ENCODE data around the gene CEP89. TPM values are rescaled to one million over a fixed set of nuclear protein-coding genes. Genes with fewer than 3 reads are reported as not detected.
"Not testable (repeated sequence)": the region's sequence is repeated elsewhere in the genome, so short reads cannot be mapped to it uniquely, and the experiment has no call there.

Gene CEP89
- total RNA-seq, 1 donor from 2014 or later: 7.1 TPM

DNA sequence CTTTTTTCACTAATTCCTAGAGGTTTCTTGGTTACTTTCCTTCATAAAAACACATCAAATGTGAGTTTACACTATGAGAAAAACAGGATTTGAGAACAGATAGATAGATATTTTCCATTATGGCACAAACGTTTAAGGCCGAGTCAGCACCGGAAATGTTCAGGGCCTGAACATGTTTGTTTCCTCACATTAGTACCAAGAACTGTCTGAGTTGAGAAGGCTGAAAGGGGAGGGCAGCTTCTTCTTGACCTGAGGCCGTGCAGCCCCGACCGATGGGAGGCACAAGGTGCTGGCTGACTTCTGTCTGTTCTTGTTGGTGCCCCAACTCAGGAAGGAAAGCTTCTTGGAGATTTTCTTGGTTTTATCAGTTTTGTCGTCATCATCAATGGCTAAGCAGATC is 8.0 kb upstream of the CEP89 start:
- not testable (repeated sequence) for H3K27me3 ChIP-seq; H3K27ac ChIP-seq; H3K4me1 ChIP-seq; H3K9me3 ChIP-seq; H3K36me3 ChIP-seq; DNase-seq (ENCODE audit: low spot score in 2 of 2); H3K4me3 ChIP-seq
- intact Hi-C loops (cut with DNase I): loop anchor here (10.0 kb wide), 1 partner anchor 395 kb away; the partner anchor contains the start of gene CEBPG

- not testable (repeated sequence) for H3K27me3 ChIP-seq; H3K4me1 ChIP-seq; H3K36me3 ChIP-seq; H3K27ac ChIP-seq; DNase-seq (ENCODE audit: low spot score in 2 of 2); H3K9me3 ChIP-seq; H3K4me3 ChIP-seq
- intact Hi-C loops (cut with DNase I): loop anchor here (10.0 kb wide), 1 partner anchor 397 kb away; the partner anchor contains the start of gene CEBPG
Measured at GRCh38 chr19:32977813-32978212, 6.1 kb upstream of the CEP89 start.

DNA sequence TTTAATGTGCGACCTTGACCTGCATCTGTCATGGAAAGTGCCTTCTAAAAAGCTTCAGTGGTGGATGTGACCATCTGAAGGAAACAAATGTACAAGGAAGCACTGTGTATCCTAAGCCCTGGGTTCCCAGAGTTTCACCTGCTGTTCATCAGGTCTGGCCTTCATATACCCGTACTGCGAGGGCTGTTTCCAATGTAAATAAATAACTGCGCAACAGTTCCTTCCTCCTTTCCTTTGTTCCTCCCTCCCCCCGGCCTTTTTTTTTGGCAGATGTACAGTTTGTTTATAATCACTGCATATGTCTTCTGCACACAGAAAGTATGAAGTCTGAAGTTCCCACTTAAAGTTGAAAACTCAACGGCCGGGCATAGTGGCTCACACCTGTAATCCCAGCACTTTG is 5.5 kb upstream of the CEP89 start:
- Histone ChIP-seq H3K4me1 (no peaks in the 10 kb centered on the region), H3K36me3 (no peaks in the 10 kb centered on the region), H3K27ac (no peak overlapping the region), H3K27me3 (no peaks in the 10 kb centered on the region), H3K9me3 (no peaks in the 10 kb centered on the region), H3K4me3 (no peak overlapping the region)
- DNase-seq (ENCODE audit: low spot score in 2 of 2): no peak
- TF ChIP-seq, protein P1, sequence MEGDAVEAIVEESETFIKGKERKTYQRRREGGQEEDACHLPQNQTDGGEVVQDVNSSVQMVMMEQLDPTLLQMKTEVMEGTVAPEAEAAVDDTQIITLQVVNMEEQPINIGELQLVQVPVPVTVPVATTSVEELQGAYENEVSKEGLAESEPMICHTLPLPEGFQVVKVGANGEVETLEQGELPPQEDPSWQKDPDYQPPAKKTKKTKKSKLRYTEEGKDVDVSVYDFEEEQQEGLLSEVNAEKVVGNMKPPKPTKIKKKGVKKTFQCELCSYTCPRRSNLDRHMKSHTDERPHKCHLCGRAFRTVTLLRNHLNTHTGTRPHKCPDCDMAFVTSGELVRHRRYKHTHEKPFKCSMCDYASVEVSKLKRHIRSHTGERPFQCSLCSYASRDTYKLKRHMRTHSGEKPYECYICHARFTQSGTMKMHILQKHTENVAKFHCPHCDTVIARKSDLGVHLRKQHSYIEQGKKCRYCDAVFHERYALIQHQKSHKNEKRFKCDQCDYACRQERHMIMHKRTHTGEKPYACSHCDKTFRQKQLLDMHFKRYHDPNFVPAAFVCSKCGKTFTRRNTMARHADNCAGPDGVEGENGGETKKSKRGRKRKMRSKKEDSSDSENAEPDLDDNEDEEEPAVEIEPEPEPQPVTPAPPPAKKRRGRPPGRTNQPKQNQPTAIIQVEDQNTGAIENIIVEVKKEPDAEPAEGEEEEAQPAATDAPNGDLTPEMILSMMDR (IDR thresholded peaks at IDR 0.05): no peak
- intact Hi-C loops (cut with DNase I): loop anchor here (10.0 kb wide), 1 partner anchor 398 kb away; the partner anchor contains the start of gene CEBPG

DNA sequence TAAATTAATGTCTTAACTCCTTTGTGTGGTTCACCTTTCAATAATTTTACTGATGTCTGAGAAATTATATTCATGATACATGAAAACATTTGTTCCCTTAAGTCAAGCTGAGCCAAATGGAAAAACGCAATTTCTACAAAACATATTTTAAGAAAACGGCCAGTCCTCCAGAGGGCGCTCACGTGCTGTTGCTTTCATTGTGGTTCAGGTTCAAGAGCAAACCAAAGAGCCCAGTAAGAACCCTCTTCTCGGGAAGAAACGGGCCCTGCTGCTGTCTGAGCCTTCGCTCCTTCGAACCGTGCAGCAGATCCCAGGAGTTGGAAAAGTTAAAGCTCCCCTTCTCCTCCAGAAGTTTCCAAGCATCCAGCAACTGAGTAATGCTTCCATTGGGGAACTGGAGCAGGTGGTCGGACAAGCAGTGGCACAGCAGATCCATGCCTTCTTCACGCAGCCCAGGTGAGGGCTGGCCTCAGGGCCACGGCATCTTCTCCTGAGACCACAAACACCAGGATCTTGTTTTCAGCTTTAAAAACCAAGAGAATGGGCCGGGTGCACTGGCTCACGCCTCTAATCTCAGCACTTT is 4.6 kb upstream of the CEP89 start:
- no peak overlapping the region for H3K4me3 ChIP-seq
- no peaks in the 10 kb centered on the region for H3K9me3 ChIP-seq
- no peaks in the 10 kb centered on the region for H3K27me3 ChIP-seq
- H3K27ac ChIP-seq: no peak overlapping the region
- TF ChIP-seq, protein P1 (IDR thresholded peaks at IDR 0.05): peak; percentile 14 to 53 (median 31)
- intact Hi-C loops (cut with DNase I): loop anchor here (10.0 kb wide), 1 partner anchor 398 kb away; the partner anchor contains the start of gene CEBPG
- no peaks in the 10 kb centered on the region for H3K4me1 ChIP-seq
- DNase-seq (ENCODE audit: low spot score in 2 of 2): peak in 1 of 2 donors; percentile 70
- H3K36me3 ChIP-seq: no peaks in the 10 kb centered on the region

DNA sequence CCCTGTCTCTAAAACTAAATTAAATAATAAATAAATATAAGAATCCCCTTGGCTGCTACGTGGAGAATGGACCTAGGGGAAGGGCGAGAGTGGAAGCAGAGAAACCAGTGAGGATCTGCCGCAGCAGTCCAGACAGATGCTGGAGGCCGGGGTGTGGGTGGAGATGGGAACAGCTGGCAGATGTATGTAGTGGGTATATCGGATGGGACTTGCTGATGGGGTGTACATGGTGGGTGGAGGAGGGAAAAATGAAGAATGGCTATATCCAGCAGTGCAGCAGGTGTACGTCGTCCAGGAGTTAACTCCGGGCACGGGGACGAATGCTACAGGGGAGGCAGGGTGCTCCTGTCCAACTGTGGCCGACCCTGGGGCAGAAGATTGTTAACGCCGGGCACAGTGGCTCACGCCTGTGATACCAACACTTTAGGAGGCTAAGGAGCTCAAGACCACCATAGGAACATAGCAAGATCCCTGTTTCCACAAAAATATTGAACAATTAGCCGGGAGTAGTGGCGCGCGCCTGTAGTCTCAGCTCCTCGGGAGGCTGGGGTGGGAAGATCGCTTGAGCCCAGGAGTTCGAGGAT is 654 bp downstream of the CEP89 start:
- H3K4me3 ChIP-seq: peak overlapping the region; percentile 70 to 83
- H3K27ac ChIP-seq: no peak overlapping the region
- TF ChIP-seq, protein P1 (IDR thresholded peaks at IDR 0.05): no peak
- H3K4me1 ChIP-seq: peaks cover 0 to 9% of the 10 kb centered on the region in 2 donors
- DNase-seq (ENCODE audit: low spot score in 2 of 2): no peak
- peaks cover 2 to 11% of the 10 kb centered on the region in 2 donors for H3K36me3 ChIP-seq
- H3K9me3 ChIP-seq: no peaks in the 10 kb centered on the region
- intact Hi-C loops (cut with DNase I): loop anchor here (5.0 to 10.0 kb wide), 5 partner anchors 206 to 551 kb away; partner anchors contain the start of genes ANKRD27, CEBPA, CEBPG and PEPD
- H3K27me3 ChIP-seq: no peaks in the 10 kb centered on the region

DNA sequence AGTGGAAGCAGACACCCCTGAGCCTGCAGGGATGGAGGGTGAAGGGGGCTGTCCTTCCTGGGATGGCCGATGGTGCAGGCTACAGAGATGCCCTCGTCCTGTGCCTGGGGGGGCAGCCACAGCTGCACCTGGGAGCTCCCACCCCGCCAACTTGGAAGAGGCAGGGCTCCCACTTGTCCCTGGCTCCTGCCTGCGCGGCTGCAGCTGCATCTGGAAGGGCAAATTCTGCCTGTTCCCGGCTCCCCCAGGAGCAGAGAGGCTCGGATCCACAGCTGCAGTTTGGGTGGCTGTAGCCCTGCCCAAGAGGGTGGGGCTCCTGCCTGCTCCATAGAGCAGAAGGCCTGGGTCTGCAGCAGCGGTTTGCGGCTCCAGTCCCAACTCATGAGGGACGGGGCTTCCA is 2.2 kb downstream of the CEP89 start:
- TF ChIP-seq, protein P1 (IDR thresholded peaks at IDR 0.05): no peak
- intact Hi-C loops (cut with DNase I): no loop called here
- Histone ChIP-seq H3K36me3 (peaks cover 13 to 23% of the 10 kb centered on the region in 2 donors), H3K4me1 (peaks cover 0 to 9% of the 10 kb centered on the region in 2 donors), H3K27ac (no peak overlapping the region), H3K4me3 (no peak overlapping the region), H3K27me3 (no peaks in the 10 kb centered on the region), H3K9me3 (no peaks in the 10 kb centered on the region)
- DNase-seq (ENCODE audit: low spot score in 2 of 2): no peak
